NCI-H2107 treated with DMSO at 0.1 percent for 48 hours (cell line): ENCODE results near the gene BAZ1A.
"Not testable (repeated sequence)": the region's sequence is repeated elsewhere in the genome, so short reads cannot be mapped to it uniquely, and the experiment has no call there.

Source experiments
- DNase-seq: peaks from one replicate; lab custom pipeline; 2025; ENCODE audit not compliant: unreplicated experiment; lab: John Stamatoyannopoulos, UW

Gene BAZ1A

GRCh38 chr14:34858765-34859164 is 16.4 kb downstream of the BAZ1A start:
- no peak for DNase-seq

- no peak for DNase-seq
Measured at GRCh38 chr14:34857689-34858449, 17.3 kb downstream of the BAZ1A start.

- no peak for DNase-seq
Measured at GRCh38 chr14:34853041-34853440, 22.1 kb downstream of the BAZ1A start.

- DNase-seq = no peak
Measured at GRCh38 chr14:34851395-34851794, 23.8 kb downstream of the BAZ1A start.

- no peak for DNase-seq
Measured at GRCh38 chr14:34845869-34846268, 29.3 kb downstream of the BAZ1A start.

- no peak for DNase-seq
Measured at GRCh38 chr14:34843011-34843554, 32.1 kb downstream of the BAZ1A start.

DNA sequence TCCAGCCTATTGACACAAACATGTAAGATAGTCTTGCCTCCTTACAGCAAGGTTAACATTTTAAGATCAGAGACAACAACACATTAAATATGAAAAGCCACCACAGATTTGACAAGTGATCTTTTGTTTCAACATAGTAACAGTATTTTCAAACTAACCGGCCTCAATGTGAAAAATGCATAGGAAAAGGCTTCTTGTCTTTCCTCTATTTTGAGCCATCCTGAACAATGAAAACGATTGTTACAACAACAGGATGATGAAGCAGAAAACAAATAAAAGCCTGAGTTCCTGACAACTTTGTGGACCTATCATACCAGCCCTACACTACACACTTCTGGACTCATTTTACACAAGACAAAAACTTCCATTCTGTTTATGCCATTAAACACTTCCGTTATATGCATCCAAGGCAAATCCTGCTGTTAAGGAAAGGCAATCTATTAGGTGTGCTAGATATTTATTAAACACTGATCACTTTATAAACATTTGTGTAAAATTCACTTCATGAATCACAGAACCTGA is 37.3 kb downstream of the BAZ1A start:
- no peak for DNase-seq

GRCh38 chr14:34835312-34835711 is 39.8 kb downstream of the BAZ1A start:
- no peak for DNase-seq

DNA sequence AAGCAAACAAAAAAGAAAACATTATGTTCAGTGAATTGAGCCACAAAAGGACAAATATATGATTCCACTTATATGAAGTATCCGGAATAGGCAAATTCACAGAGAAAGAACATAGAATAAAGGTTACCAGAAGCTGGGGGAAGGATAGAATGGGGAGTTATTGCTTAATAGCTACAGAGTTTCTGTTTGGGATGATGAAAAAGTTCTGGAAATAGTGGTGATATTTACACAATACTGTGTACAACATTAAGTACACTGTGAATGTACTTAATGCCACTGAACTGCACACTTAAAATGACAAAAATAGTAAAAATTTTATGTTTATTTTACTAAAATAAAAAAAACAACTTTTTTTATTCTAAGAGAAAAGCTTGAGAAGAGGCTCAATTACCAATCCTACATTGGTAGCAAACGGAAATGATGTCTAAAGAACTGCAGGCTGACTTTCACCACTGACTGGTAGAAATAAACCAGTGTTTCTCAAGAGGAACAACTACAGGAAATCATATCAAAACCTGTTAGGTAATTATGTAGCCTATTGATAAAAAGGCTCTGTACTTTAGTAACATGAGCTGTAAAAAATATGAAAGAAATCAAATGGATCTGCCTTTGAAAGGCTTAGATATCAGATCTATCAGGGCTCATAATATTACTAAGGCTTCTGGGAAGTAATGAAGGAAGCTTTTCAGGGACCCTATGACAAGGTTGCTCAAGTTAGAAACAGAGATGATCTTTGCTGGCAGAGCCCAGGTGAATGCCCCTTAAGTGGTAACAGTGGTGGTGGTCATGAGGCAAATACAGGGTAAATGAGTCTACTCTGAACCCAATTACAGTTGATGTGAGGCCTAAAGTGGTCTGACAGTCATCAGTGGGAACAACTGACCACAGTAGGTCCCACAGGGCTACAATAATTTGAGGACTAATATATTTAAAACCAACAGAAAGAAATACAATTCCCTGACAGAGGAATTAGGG is 41.3 kb downstream of the BAZ1A start:
- no peak for DNase-seq

DNA sequence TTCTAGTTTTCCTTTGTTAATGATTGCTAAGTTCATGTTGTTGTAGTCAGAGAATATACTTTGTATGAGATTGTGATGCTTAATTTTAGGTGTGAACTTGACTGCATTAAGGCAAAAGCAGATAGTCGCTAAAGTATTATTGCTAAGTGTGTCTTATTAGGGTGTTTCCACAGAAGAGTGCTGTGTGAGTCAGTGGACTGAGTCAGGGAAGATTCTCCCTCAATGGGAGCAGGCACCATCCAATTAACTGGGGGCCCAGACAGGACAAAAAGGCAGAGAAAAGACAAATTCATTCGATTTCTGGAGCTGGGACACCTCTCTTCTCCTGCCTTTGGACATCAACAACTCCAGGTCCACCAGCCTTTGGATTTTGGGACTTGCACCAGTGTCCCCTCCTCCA is 48.5 kb downstream of the BAZ1A start:
- no peak for DNase-seq

- no peak for DNase-seq
Measured at GRCh38 chr14:34824826-34825225, 50.3 kb downstream of the BAZ1A start.

DNA sequence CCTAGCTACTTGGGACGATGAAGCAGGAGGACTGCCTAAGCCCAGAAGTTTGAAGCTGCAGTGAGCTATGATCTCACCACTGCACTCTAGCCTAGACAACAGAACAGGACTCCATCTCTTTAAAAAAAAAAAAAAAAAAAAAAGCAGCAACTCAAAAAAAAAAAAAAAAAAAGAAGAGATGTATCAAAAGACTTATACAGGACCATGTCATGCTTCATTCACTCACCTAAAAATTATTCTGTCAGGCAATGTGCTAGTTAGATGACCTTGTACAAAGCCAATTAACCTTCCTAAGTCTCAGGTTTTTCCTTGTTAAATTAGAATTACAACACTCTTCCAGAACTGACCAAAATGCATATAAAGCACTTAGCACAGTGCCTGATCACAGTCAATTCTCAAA is 50.9 kb downstream of the BAZ1A start:
- DNase-seq = no peak

- peak; percentile 45 for DNase-seq
Measured at GRCh38 chr14:34817768-34818167, 57.4 kb downstream of the BAZ1A start.

DNA sequence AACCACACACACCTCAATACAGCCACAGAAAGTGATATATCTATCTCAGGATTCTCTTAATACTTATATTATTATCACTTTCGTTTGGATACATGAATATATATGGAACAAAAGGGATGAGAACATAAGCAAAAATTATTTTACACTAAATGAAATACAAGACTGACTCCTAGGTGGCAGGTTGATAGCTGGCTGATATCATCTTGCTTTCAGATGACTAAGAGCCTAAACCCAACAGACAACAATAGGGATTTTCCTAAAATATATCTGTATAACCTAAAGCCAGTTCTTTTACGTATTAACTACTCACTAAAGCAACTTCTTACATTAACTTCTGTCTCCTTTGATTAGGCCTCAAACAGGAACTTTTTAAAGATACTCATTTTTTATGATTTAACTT is 65.1 kb downstream of the BAZ1A start:
- DNase-seq = no peak

- DNase-seq = no peak
Measured at GRCh38 chr14:34806257-34806656, 68.9 kb downstream of the BAZ1A start.

DNA sequence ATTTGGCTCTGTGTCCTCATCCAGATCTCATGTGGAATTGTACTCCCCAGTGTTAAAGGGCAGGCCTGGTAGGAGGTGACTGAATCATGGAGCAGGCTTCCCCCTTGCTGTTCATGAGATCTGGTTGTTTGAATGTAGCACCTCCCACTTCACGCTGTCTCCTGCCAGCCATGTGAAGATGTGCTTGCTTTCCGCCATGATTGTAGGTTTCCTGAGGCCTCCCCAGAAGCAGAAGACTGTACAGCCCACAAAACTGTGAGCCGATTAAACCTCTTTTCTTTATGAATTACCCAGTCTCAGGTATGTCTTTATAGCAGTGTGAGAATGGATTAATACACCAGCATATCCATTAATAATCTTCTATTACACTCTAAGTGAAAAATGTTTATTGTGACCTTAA is 70.2 kb downstream of the BAZ1A start:
- no peak for DNase-seq

GRCh38 chr14:34798861-34799260 is 76.3 kb downstream of the BAZ1A start:
- not testable (repeated sequence) for DNase-seq

DNA sequence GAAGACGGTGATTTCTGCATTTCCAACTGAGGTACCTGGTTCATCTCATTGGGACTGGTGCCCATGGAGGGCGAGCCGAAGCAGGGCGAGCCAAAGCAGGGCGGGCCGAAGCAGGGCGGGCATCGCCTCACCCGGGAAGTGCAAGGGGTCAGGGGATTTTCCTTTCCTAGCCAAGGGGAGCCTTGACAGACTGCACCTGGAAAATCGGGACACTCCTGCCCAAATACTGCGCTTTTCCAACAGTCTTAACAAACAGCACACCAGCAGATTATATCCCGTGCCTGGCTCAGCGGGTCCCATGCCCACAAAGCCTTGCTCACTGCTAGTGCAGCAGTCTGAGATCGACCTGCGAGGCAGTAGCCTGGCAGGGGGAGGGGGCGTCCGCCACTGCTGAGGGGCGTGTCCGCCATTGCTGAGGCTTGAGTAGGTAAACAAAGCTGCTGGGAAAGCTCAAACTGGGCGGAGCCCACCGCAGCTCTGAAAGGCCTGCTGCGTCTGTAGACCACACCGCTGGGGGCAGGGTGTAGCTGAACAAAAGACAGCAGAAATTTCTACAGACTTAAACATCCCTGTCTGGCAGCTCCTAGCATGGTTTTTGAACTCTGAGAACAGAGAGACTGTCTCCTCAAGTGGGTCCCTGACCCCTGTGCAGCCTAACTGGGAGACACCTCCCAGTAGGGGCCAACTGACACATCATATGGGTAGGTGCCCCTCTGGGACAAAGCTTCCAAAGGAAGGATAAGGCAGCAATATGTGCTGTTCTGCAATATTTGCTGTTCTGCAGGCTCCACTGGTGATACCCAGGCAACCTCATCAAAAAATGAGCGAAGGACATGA is 77.2 kb downstream of the BAZ1A start:
- DNase-seq = no peak

DNA sequence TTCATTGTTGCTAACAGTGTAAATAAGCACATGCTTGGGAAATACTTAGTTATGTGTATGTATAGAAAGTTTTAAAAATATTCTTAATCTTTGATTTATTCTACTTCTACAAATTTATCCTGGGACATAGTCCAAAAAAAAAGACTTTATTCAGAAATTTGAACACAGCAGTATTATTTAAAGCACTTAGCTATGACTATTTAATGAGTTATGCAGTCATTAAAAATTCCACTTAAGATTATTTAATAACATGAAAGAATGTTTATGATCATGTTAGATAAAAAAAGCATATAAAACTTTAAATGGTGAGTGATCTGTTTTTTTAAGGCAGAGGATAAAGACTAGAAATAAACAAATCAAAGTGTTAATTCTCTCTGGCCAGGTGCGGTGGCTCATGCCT is 78.3 kb downstream of the BAZ1A start:
- DNase-seq = no peak

DNA sequence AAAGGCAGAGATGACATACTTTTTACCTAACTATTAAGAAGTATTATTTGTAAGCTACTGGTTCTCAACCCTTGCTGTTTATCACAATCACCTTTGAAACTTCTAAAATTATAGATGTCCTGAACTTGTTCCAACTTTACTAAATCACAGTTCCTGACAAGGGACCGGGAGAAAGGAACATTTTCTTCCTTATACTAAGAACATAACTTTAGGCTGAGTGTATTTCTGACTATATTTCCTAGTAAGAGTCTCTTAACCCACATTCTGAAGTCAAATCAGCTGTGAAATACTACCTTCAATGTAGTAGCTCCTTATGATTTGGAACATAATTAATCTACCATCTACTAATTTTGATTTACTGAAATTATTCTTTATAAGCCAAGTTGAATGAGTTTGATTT is 80.2 kb downstream of the BAZ1A start:
- DNase-seq = no peak

DNA sequence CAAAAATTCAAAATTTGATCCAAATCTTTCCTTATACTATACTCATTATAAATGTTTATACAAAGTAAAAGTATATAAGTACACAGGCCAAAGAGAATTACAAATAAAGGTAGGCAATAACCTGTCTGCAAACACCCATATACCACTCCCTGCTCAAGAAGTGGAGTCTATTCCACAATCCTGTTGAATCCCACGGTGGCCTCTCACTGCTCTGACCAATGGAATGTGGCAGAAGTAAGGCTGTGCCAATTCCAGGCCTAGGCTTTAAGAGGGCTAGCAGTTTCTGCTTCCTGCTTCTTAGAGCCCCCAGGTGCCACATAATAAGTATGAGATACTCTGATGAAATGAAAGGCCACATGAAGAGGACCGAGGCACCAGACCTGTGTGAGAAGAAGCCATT is 80.9 kb downstream of the BAZ1A start:
- no peak for DNase-seq
